Measurements from ENCODE around the gene MRPL9. TPM values are rescaled to one million over a fixed set of nuclear protein-coding genes. Genes with fewer than 3 reads are reported as not detected.
"Not testable (repeated sequence)": the region's sequence is repeated elsewhere in the genome, so short reads cannot be mapped to it uniquely, and the experiment has no call there.

The MRPL9 gene
- total RNA-seq, 1 donor from 2014 or later = 121 TPM

GRCh38 chr1:151737479-151737878 is 25.8 kb downstream of the MRPL9 start:
- Mint-ChIP-seq H3K4me1 (no peaks in the 10 kb centered on the region), H3K27me3 (ENCODE audit: low read depth) (peaks cover 19% of the 10 kb centered on the region), H3K27ac (ENCODE audit: unreplicated experiment) (no peak overlapping the region)

GRCh38 chr1:151737026-151737425 is 26.3 kb downstream of the MRPL9 start:
- Mint-ChIP-seq H3K27me3 (ENCODE audit: low read depth) (peaks cover 16% of the 10 kb centered on the region), H3K4me3 (no peak overlapping the region), H3K36me3 (ENCODE audit: low read depth) (no peaks in the 10 kb centered on the region), H3K9me3 (peaks cover 10% of the 10 kb centered on the region), H3K27ac (ENCODE audit: unreplicated experiment) (no peak overlapping the region), H3K4me1 (no peaks in the 10 kb centered on the region)
- TF ChIP-seq, protein P1, sequence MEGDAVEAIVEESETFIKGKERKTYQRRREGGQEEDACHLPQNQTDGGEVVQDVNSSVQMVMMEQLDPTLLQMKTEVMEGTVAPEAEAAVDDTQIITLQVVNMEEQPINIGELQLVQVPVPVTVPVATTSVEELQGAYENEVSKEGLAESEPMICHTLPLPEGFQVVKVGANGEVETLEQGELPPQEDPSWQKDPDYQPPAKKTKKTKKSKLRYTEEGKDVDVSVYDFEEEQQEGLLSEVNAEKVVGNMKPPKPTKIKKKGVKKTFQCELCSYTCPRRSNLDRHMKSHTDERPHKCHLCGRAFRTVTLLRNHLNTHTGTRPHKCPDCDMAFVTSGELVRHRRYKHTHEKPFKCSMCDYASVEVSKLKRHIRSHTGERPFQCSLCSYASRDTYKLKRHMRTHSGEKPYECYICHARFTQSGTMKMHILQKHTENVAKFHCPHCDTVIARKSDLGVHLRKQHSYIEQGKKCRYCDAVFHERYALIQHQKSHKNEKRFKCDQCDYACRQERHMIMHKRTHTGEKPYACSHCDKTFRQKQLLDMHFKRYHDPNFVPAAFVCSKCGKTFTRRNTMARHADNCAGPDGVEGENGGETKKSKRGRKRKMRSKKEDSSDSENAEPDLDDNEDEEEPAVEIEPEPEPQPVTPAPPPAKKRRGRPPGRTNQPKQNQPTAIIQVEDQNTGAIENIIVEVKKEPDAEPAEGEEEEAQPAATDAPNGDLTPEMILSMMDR (conservative IDR thresholded peaks at IDR 0.05) = no peak
- DNase-seq (ENCODE audit: low read depth, low spot score) = no peak

More at GRCh38 chr1:151737479-151737878, 25.8 kb downstream of the MRPL9 start:
- TF ChIP-seq, protein P1 (conservative IDR thresholded peaks at IDR 0.05) = no peak
- no peak for DNase-seq (ENCODE audit: low read depth, low spot score)
- Mint-ChIP-seq H3K9me3 (peaks cover 10% of the 10 kb centered on the region), H3K36me3 (ENCODE audit: low read depth) (no peaks in the 10 kb centered on the region), H3K4me3 (no peak overlapping the region)

GRCh38 chr1:151733995-151734394 is 29.3 kb downstream of the MRPL9 start:
- not testable (repeated sequence) for H3K9me3 Mint-ChIP-seq; H3K27me3 Mint-ChIP-seq (ENCODE audit: low read depth); H3K4me3 Mint-ChIP-seq; DNase-seq (ENCODE audit: low read depth, low spot score); H3K36me3 Mint-ChIP-seq (ENCODE audit: low read depth); H3K4me1 Mint-ChIP-seq; H3K27ac Mint-ChIP-seq (ENCODE audit: unreplicated experiment)

GRCh38 chr1:151733126-151733525 is 30.2 kb downstream of the MRPL9 start:
- H3K9me3 Mint-ChIP-seq = peaks cover 9% of the 10 kb centered on the region
- no peak overlapping the region for H3K27ac Mint-ChIP-seq (ENCODE audit: unreplicated experiment)
- no peaks in the 10 kb centered on the region for H3K36me3 Mint-ChIP-seq (ENCODE audit: low read depth)
- DNase-seq (ENCODE audit: low read depth, low spot score) = no peak
- no peak overlapping the region for H3K4me3 Mint-ChIP-seq
- H3K27me3 Mint-ChIP-seq (ENCODE audit: low read depth) = peaks cover 18% of the 10 kb centered on the region
- H3K4me1 Mint-ChIP-seq = peaks cover 10% of the 10 kb centered on the region
- TF ChIP-seq, protein P1 (conservative IDR thresholded peaks at IDR 0.05) = no peak

DNA sequence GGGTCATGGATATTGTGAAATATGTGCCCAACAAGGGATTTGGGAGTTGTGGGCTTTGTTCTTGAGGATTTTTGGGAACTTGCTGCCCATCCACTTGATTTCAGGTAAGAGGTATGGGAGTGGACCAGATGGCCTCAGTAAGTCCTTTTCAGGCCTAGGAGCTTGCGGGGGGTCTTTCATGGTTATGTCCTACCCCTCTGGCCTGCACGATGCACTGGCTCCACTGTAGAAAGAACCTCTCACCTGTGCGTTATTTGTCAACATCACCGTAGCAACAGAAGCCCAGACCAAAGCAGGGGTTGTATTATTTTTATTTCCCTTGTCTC is 33.4 kb downstream of the MRPL9 start:
- no peaks in the 10 kb centered on the region for H3K9me3 Mint-ChIP-seq
- DNase-seq (ENCODE audit: low read depth, low spot score) = no peak
- no peaks in the 10 kb centered on the region for H3K36me3 Mint-ChIP-seq (ENCODE audit: low read depth)
- peaks cover 48% of the 10 kb centered on the region for H3K27me3 Mint-ChIP-seq (ENCODE audit: low read depth)
- TF ChIP-seq, protein P1 (conservative IDR thresholded peaks at IDR 0.05) = no peak
- no peak overlapping the region for H3K27ac Mint-ChIP-seq (ENCODE audit: unreplicated experiment)
- H3K4me3 Mint-ChIP-seq = no peak overlapping the region
- peaks cover 12% of the 10 kb centered on the region for H3K4me1 Mint-ChIP-seq

- no peak for DNase-seq (ENCODE audit: low read depth, low spot score)
- Mint-ChIP-seq H3K9me3 (no peaks in the 10 kb centered on the region), H3K4me1 (peaks cover 12% of the 10 kb centered on the region), H3K36me3 (ENCODE audit: low read depth) (no peaks in the 10 kb centered on the region), H3K27ac (ENCODE audit: unreplicated experiment) (no peak overlapping the region), H3K4me3 (no peak overlapping the region), H3K27me3 (ENCODE audit: low read depth) (peaks cover 50% of the 10 kb centered on the region)
- TF ChIP-seq, protein P1 (conservative IDR thresholded peaks at IDR 0.05) = no peak
These were observed 33.9 kb downstream of the MRPL9 start for GRCh38 chr1:151729157-151729965.

Measured in neural crest cell (in vitro differentiated cells).